CD4-positive, alpha-beta memory T cell (primary cell): ENCODE results near the gene MKRN2. TPM values are rescaled to one million over a fixed set of nuclear protein-coding genes. Genes with fewer than 3 reads are reported as not detected.
A peak's percentile ranks its signal among the peaks of the same experiment; 100 is the strongest.

Experiments
- CTCF ChIA-PET: fragments of 350-600 bp; sonication (Branson Sonifier 250); formaldehyde crosslinking; loops from one replicate; lab custom pipeline; 2021; ENCODE audit warnings: inconsistent platforms; ENCODE audit not compliant: partially characterized antibody; lab: Charles Lee
- POLR2A ChIA-PET: fragments of 350-600 bp; sonication (Branson Sonifier 250); formaldehyde crosslinking; loops from one replicate; lab custom pipeline; 2021; ENCODE audit not compliant: partially characterized antibody; lab: Charles Lee
- DNase-seq, 5 donors: peaks; one replicate each; pipeline versions ENCODE4 v3.0.0 to v3.0.0-alpha.2; 2020 to 2022; ENCODE audit warnings: mixed read lengths in 1 of 5
- H3K27ac ChIP-seq: one replicate; pipeline ENCODE4 v1.7.0; 2013; ENCODE audit warnings: low read depth, low read length
- H3K27me3 ChIP-seq: 2 replicates; pipeline ENCODE4 v1.7.0; 2013; ENCODE audit warnings: mild to moderate bottlenecking, low read length, moderate library complexity; ENCODE audit not compliant: insufficient read depth
- H3K36me3 ChIP-seq: 2 replicates; pipeline ENCODE4 v1.7.0; 2013; ENCODE audit warnings: mild to moderate bottlenecking, low read length, moderate library complexity; ENCODE audit not compliant: insufficient read depth
- H3K4me1 ChIP-seq: 2 replicates; pipeline ENCODE4 v1.7.0; 2013; ENCODE audit warnings: mild to moderate bottlenecking, low read length, moderate library complexity; ENCODE audit not compliant: insufficient read depth
- H3K4me3 ChIP-seq, 2 donors: one replicate each; pipeline ENCODE4 v1.7.0; 2013; ENCODE audit warnings: low read length in 2 of 2, mild to moderate bottlenecking in 1 of 2
- H3K9me3 ChIP-seq, 2 donors: one replicate each; pipeline ENCODE4 v1.7.0; 2013; ENCODE audit warnings: low read length in 2 of 2, control low read depth in 1 of 2; ENCODE audit not compliant: control insufficient read depth in 1 of 2
- H3K27ac Mint-ChIP-seq, 7 donors: one replicate each; pipeline ENCODE4 v1.8.0; 2020 to 2021; ENCODE audit warnings: mixed read lengths in 7 of 7, mild to moderate bottlenecking in 6 of 7, inconsistent platforms in 3 of 7, moderate library complexity in 3 of 7
- H3K27me3 Mint-ChIP-seq, 2 donors: one replicate each; pipeline ENCODE4 v1.8.0; 2020 to 2021; ENCODE audit warnings: mixed read lengths in 2 of 2
- H3K36me3 Mint-ChIP-seq, 2 donors: one replicate each; pipeline ENCODE4 v1.8.0; 2020 to 2021; ENCODE audit warnings: mixed read lengths in 2 of 2, inconsistent platforms in 1 of 2, mild to moderate bottlenecking in 1 of 2
- H3K4me1 Mint-ChIP-seq, 4 donors: one replicate each; pipeline ENCODE4 v1.8.0; 2020 to 2021; ENCODE audit warnings: mixed read lengths in 4 of 4, mild to moderate bottlenecking in 1 of 4
- H3K4me3 Mint-ChIP-seq, 8 donors: one replicate each; pipeline ENCODE4 v1.8.0; 2020 to 2021; ENCODE audit warnings: mixed read lengths in 8 of 8, mild to moderate bottlenecking in 7 of 8, moderate library complexity in 6 of 8, inconsistent platforms in 3 of 8
- H3K9me3 Mint-ChIP-seq, 8 donors: one replicate each; pipeline ENCODE4 v1.8.0; 2020 to 2021; ENCODE audit warnings: mixed read lengths in 8 of 8, mild to moderate bottlenecking in 5 of 8, inconsistent platforms in 3 of 8, moderate library complexity in 1 of 8
- intact Hi-C: fragments of 100-400 bp; cut with micrococcal nuclease; formaldehyde crosslinking; loops from one replicate; pipeline ENCODE4 v1.15.1; 2023
- polyA plus RNA-seq, 2 donors: library from polyadenylated mRNA; unstranded; fragments of 300-500 nt; fragmentation: Illumina TruSeq; gene quantifications; one replicate each; pipeline ENCODE4 v1.2.3, GENCODE V29; 2021
- total RNA-seq, 2 experiments: library from RNA; stranded (reverse); gene quantifications; one replicate each; pipeline ENCODE4 v1.2.3, GENCODE V29; 2021

The MKRN2 gene
- total and polyA plus RNA-seq, 4 experiments from 2014 or later: 31.7 to 60.3 (median 37.5) TPM

GRCh38 chr3:12556314-12556689 is 585 bp upstream of the MKRN2 start:
- peak overlapping the region; percentile 75 to 92 for H3K4me3 ChIP-seq
- POLR2A ChIA-PET: interaction anchor here (1.1 to 2.0 kb wide), 3 partner anchors 72 to 108 kb away, joined by 3 to 15 read pairs (median 9); partner anchors contain the start of genes RAF1 and TSEN2
- H3K4me3 Mint-ChIP-seq: peak overlapping the region; percentile 89 to 99 (median 94)
- H3K27ac Mint-ChIP-seq: peak overlapping the region; percentile 69 to 98 (median 91)
- H3K36me3 Mint-ChIP-seq: peaks cover 0 to 7% of the 10 kb centered on the region in 2 donors
- H3K4me1 ChIP-seq: peaks cover 46% of the 10 kb centered on the region
- intact Hi-C loops: loop anchor here (2.0 kb wide), 1 partner anchor 162 kb away; no protein-coding TSS in a partner anchor
- CTCF ChIA-PET: no interaction called here
- no peaks in the 10 kb centered on the region for H3K9me3 Mint-ChIP-seq
- H3K9me3 ChIP-seq: no peaks in the 10 kb centered on the region
- peak overlapping the region; percentile 93 for H3K27ac ChIP-seq
- H3K27me3 Mint-ChIP-seq: peaks cover 21 to 23% of the 10 kb centered on the region in 2 donors
- peak in 1 of 5 donors; percentile 15 for DNase-seq
- H3K36me3 ChIP-seq: no peaks in the 10 kb centered on the region
- peaks cover 42 to 63% (median 52%) of the 10 kb centered on the region in 4 donors for H3K4me1 Mint-ChIP-seq
- H3K27me3 ChIP-seq: peaks cover 14% of the 10 kb centered on the region

GRCh38 chr3:12557473-12558100 is 700 bp downstream of the MKRN2 start:
- H3K27me3 ChIP-seq: peaks cover 14% of the 10 kb centered on the region
- H3K27me3 Mint-ChIP-seq: peaks cover 21 to 23% of the 10 kb centered on the region in 2 donors
- peak overlapping the region; percentile 93 for H3K27ac ChIP-seq
- intact Hi-C loops: loop anchor here (1.0 to 2.0 kb wide), 4 partner anchors 73 to 284 kb away; partner anchors contain the start of genes RAF1, RPL32 and TSEN2
- no peaks in the 10 kb centered on the region for H3K9me3 Mint-ChIP-seq
- no peaks in the 10 kb centered on the region for H3K9me3 ChIP-seq
- H3K4me1 Mint-ChIP-seq: peaks cover 48 to 74% (median 61%) of the 10 kb centered on the region in 4 donors
- ChIA-PET POLR2A (interaction anchor here (1.7 to 2.0 kb wide), 2 partner anchors 73 to 107 kb away, joined by 9 to 15 read pairs; partner anchors contain the start of genes RAF1 and TSEN2), CTCF (no interaction called here)
- no peaks in the 10 kb centered on the region for H3K36me3 ChIP-seq
- H3K36me3 Mint-ChIP-seq: peaks cover 0 to 7% of the 10 kb centered on the region in 2 donors
- DNase-seq: no peak
- peak overlapping the region; percentile 88 to 98 (median 95) for H3K27ac Mint-ChIP-seq
- H3K4me3 Mint-ChIP-seq: peak overlapping the region; percentile 89 to 99 (median 94)
- peaks cover 56% of the 10 kb centered on the region for H3K4me1 ChIP-seq
- H3K4me3 ChIP-seq: peak overlapping the region; percentile 75 to 82

- Histone ChIP-seq H3K27ac (no peak overlapping the region), H3K36me3 (no peaks in the 10 kb centered on the region), H3K9me3 (no peaks in the 10 kb centered on the region), H3K4me1 (peaks cover 54% of the 10 kb centered on the region), H3K4me3 (no peak overlapping the region), H3K27me3 (peaks cover 8% of the 10 kb centered on the region)
- intact Hi-C loops: no loop called here
- CTCF ChIA-PET: interaction anchor here (1.2 to 1.6 kb wide), 2 partner anchors 79 to 163 kb away, joined by 3 to 4 read pairs; no protein-coding TSS in a partner anchor
- Mint-ChIP-seq H3K4me3 (peak overlapping the region in 6 of 8 donors; percentile 92 to 99 (median 96)), H3K36me3 (peaks cover 0 to 7% of the 10 kb centered on the region in 2 donors), H3K4me1 (peaks cover 48 to 77% (median 60%) of the 10 kb centered on the region in 4 donors), H3K9me3 (no peaks in the 10 kb centered on the region), H3K27me3 (peaks cover 14 to 17% of the 10 kb centered on the region in 2 donors), H3K27ac (peak overlapping the region in 4 of 7 donors; percentile 18 to 97 (median 76))
- no peak for DNase-seq
- POLR2A ChIA-PET: interaction anchor here (1.4 kb wide), 1 partner anchor 105 kb away, joined by 8 read pairs; the partner anchor contains the start of gene RAF1
Measured at GRCh38 chr3:12558706-12559105, 1.8 kb downstream of the MKRN2 start.

GRCh38 chr3:12559520-12559919 is 2.6 kb downstream of the MKRN2 start:
- peaks cover 4% of the 10 kb centered on the region for H3K27me3 ChIP-seq
- Mint-ChIP-seq H3K4me1 (peaks cover 48 to 74% (median 57%) of the 10 kb centered on the region in 4 donors), H3K27ac (peak overlapping the region in 3 of 7 donors; percentile 37 to 88 (median 77)), H3K36me3 (peaks cover 2 to 8% of the 10 kb centered on the region in 2 donors), H3K27me3 (peaks cover 9 to 12% of the 10 kb centered on the region in 2 donors), H3K9me3 (peaks cover 0 to under 1% (median 0%) of the 10 kb centered on the region in 8 donors), H3K4me3 (peak overlapping the region in 6 of 8 donors; percentile 14 to 97 (median 51))
- H3K4me3 ChIP-seq: no peak overlapping the region
- no peak overlapping the region for H3K27ac ChIP-seq
- POLR2A ChIA-PET: interaction anchor here (1.4 kb wide), 1 partner anchor 105 kb away, joined by 8 read pairs; the partner anchor contains the start of gene RAF1
- H3K4me1 ChIP-seq: peaks cover 48% of the 10 kb centered on the region
- intact Hi-C loops: no loop called here
- H3K9me3 ChIP-seq: no peaks in the 10 kb centered on the region
- no peaks in the 10 kb centered on the region for H3K36me3 ChIP-seq
- CTCF ChIA-PET: interaction anchor here (1.6 kb wide), 1 partner anchor 80 kb away, joined by 4 read pairs; no protein-coding TSS in a partner anchor
- DNase-seq: no peak

GRCh38 chr3:12560505-12561190 is 3.8 kb downstream of the MKRN2 start:
- no peaks in the 10 kb centered on the region for H3K36me3 ChIP-seq
- Mint-ChIP-seq H3K4me3 (peak overlapping the region in 4 of 8 donors; percentile 4 to 47 (median 42)), H3K4me1 (peaks cover 53 to 82% (median 63%) of the 10 kb centered on the region in 4 donors), H3K27ac (peak overlapping the region in 5 of 7 donors; percentile 38 to 79 (median 72)), H3K27me3 (peaks cover 6 to 7% of the 10 kb centered on the region in 2 donors), H3K9me3 (peaks cover 0 to 12% (median 3%) of the 10 kb centered on the region in 8 donors), H3K36me3 (peaks cover 13 to 15% of the 10 kb centered on the region in 2 donors)
- H3K9me3 ChIP-seq: no peaks in the 10 kb centered on the region
- no peak overlapping the region for H3K27ac ChIP-seq
- H3K4me3 ChIP-seq: no peak overlapping the region
- H3K27me3 ChIP-seq: peaks cover 2% of the 10 kb centered on the region
- peak in 2 of 5 donors; percentile 15 to 53 for DNase-seq
- intact Hi-C loops: no loop called here
- peaks cover 48% of the 10 kb centered on the region for H3K4me1 ChIP-seq
- CTCF ChIA-PET: no interaction called here
- POLR2A ChIA-PET: no interaction called here

GRCh38 chr3:12561397-12561796 is 4.5 kb downstream of the MKRN2 start:
- Histone ChIP-seq H3K36me3 (no peaks in the 10 kb centered on the region), H3K27ac (no peak overlapping the region), H3K9me3 (no peaks in the 10 kb centered on the region), H3K4me3 (no peak overlapping the region), H3K27me3 (no peaks in the 10 kb centered on the region), H3K4me1 (peaks cover 48% of the 10 kb centered on the region)
- H3K4me1 Mint-ChIP-seq: peaks cover 53 to 74% (median 62%) of the 10 kb centered on the region in 4 donors
- intact Hi-C loops: no loop called here
- POLR2A ChIA-PET: no interaction called here
- DNase-seq: no peak
- H3K4me3 Mint-ChIP-seq: peak overlapping the region in 3 of 8 donors; percentile 29 to 47 (median 47)
- H3K27ac Mint-ChIP-seq: peak overlapping the region in 4 of 7 donors; percentile 38 to 83 (median 63)
- H3K27me3 Mint-ChIP-seq: peaks cover 1% of the 10 kb centered on the region in 2 donors
- H3K9me3 Mint-ChIP-seq: peaks cover 0 to 16% (median 7%) of the 10 kb centered on the region in 8 donors
- H3K36me3 Mint-ChIP-seq: peaks cover 18 to 19% of the 10 kb centered on the region in 2 donors
- CTCF ChIA-PET: no interaction called here
